HK-2 (cell line): ENCODE data around the gene ARL17A.
"Not testable (repeated sequence)": the region's sequence is repeated elsewhere in the genome, so short reads cannot be mapped to it uniquely, and the experiment has no call there.

Source experiments
- DNase-seq: peaks from one replicate; pipeline ENCODE4 v3.0.0-alpha.2; 2018; ENCODE audit not compliant: unreplicated experiment

The ARL17A gene

DNA sequence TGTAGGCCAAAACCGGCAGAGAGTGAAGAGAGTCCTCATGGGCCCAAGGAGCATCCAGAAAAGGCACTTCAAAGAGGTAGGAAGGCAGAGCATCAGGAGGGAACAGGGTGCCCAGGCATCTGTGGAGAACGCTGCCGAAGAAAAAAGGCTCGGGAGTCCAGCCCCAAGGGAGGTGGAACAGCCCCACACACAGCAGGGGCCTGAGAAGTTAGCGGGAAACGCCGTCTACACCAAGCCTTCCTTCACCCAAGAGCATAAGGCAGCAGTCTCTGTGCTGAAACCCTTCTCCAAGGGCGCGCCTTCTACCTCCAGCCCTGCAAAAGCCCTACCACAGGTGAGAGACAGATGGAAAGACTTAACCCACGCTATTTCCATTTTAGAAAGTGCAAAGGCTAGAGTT is 30.9 kb downstream of the ARL17A start:
- DNase-seq: not testable (repeated sequence)

DNA sequence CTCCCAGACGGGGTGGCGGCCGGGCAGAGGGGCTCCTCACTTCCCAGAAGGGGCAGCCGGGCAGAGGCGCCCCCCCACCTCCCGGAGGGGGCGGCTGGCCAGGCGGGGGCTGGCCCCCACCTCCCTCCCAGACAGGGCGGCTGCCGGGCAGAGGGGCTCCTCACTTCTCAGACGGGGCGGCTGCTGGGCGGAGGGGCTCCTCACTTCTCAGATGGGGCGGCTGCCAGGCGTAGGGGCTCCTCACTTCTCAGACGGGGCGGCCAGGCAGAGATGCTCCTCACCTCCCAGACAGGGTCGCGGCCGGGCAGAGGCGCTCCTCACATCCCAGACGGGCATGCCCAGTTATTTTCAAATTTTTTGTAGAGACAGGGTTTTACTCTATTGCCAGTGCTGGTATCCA is 44.8 kb downstream of the ARL17A start:
- DNase-seq: not testable (repeated sequence)

- DNase-seq: not testable (repeated sequence)
Observed at GRCh38 chr17:46512168-46512567, 67.3 kb downstream of the ARL17A start, which contains the start of gene LRRC37A2. Gene LRRC37A2, plus strand, starts transcription at chr17:46512468. Its CDS starts 245 bp downstream, at chr17:46512713.

DNA sequence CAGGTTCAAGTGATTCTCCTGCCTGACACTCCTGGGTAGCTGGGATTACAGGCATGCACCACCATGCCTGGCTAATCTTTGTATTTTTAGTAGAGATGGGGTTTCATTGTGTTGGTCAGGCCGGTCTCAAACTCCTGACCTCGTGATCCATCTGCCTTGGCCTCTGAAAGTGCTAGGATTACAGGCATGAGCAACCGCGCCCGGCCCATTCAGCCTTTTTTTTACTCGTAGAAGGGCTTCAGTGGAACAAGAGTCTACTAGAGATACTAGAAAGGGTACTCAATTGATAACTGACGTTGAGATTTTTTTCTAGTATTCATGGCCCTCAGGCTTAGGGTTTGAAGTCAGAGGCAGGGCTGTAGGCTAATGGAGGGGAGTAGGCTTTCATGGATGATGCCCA is 73.6 kb downstream of the ARL17A start:
- DNase-seq: not testable (repeated sequence)

- not testable (repeated sequence) for DNase-seq
Observed at GRCh38 chr17:46499437-46500139, 79.9 kb downstream of the ARL17A start.

- DNase-seq: not testable (repeated sequence)
Observed at GRCh38 chr17:46492021-46492420, 87.5 kb downstream of the ARL17A start.

DNA sequence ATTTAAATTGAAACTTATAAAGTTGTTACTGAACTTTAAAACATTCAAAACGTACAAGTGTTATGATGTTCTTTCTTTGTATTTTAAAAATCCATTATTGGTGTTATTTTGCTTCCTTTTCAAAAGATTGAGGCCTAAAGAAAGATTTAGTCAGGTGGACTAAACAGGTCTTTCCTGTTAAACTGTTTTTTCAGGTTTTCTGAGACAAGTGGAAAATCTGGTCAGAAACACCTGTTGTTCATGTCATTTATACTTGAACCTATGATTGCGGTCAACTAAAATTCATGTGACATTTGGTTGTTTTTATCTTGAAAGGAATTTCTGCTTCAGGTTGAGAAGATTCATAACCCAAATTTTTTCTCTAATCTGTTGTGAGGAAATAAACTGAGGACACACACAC is 98.2 kb downstream of the ARL17A start:
- not testable (repeated sequence) for DNase-seq

- not testable (repeated sequence) for DNase-seq
Observed at GRCh38 chr17:46478823-46479222, 100.7 kb downstream of the ARL17A start.

DNA sequence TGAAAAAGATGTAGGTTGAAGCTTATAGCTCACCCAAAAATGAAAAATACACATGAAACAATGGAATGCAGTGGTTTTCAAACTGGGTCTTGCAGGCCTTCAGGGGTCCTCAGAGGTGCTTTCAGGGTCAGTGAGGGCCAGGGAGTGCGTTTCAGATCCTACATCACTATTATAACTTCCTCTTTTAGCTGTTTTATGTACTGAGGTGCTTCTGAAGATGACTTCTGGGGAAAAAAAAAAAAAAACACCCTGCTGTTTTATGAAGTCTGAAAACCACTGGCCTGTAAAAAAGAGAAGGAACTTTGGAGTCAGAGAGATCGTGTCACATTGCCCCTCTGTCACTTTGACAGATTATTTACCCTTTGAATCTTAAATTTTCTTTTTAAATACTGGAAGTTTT is 103.9 kb downstream of the ARL17A start:
- DNase-seq: not testable (repeated sequence)

DNA sequence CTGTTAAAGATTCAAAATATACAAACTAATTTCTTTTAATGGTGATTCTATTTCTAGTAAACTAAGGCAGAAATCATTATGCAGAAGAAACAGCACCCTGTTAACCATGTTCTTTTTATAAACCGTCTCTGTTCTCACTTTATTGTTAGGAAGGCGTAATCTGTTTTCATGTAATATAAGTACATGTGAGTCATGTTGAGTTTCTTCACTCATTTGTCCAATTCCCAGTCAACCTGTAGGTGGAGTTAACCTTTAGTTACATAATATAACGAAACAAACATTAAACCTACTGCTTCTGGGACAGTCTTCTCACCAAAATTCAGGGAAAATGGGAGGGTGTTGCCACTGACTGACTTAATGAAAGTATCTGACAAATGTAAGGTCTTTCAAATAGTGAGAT is 105.0 kb downstream of the ARL17A start:
- not testable (repeated sequence) for DNase-seq

GRCh38 chr17:46467618-46468017 is 111.9 kb downstream of the ARL17A start:
- not testable (repeated sequence) for DNase-seq
